Bronchial epithelial cell (primary cell): ENCODE data around the gene ZNF511. TPM values are rescaled to one million over a fixed set of nuclear protein-coding genes. Genes with fewer than 3 reads are reported as not detected.
A peak's percentile ranks its signal among the peaks of the same experiment; 100 is the strongest.

Experiments
- DNase-seq: peaks from one replicate; pipeline ENCODE4 v3.0.0-alpha.2; 2010; ENCODE audit warnings: low read depth
- FAIRE-seq: peaks from 2 replicates; lab custom pipeline; 2011; peaks lifted over from hg19 to GRCh38; lab: Jason Lieb, UNC
- H3K27me3 ChIP-seq: 2 replicates; pipeline ENCODE4 v1.5.1; 2011; ENCODE audit warnings: low read length; ENCODE audit not compliant: control insufficient read depth, insufficient read depth
- H3K36me3 ChIP-seq: 2 replicates; pipeline ENCODE4 v1.5.1; 2011; ENCODE audit warnings: low read length; ENCODE audit not compliant: control insufficient read depth, insufficient read depth
- H3K4me3 ChIP-seq: 2 replicates; pipeline ENCODE4 v1.5.1; 2011; ENCODE audit warnings: mild to moderate bottlenecking, low read depth, low read length, control low read depth
- CTCF ChIP-seq: IDR thresholded peaks from 2 replicates; pipeline ENCODE4 v1.5.1; 2011; ENCODE audit warnings: mild to moderate bottlenecking, moderate library complexity, low read length, control low read depth, inconsistent platforms; ENCODE audit not compliant: insufficient read depth, severe bottlenecking
- total RNA-seq: library from RNA; depleted of rRNA; stranded (reverse); fragments of >200 nt; gene quantifications from 2 replicates; pipeline ENCODE4 v1.2.1, GENCODE V29; 2014

ZNF511 gene
- total RNA-seq, 1 donor from 2014 or later: 23.2 TPM

GRCh38 chr10:133272301-133272963 lies 36.3 kb upstream of the ZNF511 start:
- Histone ChIP-seq H3K27me3 (no peaks in the 10 kb centered on the region), H3K4me3 (no peak overlapping the region), H3K36me3 (peaks cover 16% of the 10 kb centered on the region)
- no peak for TF ChIP-seq CTCF
- no peak for FAIRE-seq
- DNase-seq: no peak

- no peaks in the 10 kb centered on the region for H3K27me3 ChIP-seq
- FAIRE-seq: no peak
- TF ChIP-seq CTCF: no peak
- H3K4me3 ChIP-seq: no peak overlapping the region
- no peak for DNase-seq
- H3K36me3 ChIP-seq: peaks cover 16% of the 10 kb centered on the region
These were observed 35.7 kb upstream of the ZNF511 start for GRCh38 chr10:133272964-133273420.

- no peak for TF ChIP-seq CTCF
- H3K27me3 ChIP-seq: no peaks in the 10 kb centered on the region
- FAIRE-seq (no peak), DNase-seq (no peak)
- peaks cover 13% of the 10 kb centered on the region for H3K36me3 ChIP-seq
- no peak overlapping the region for H3K4me3 ChIP-seq
These were observed 35.1 kb upstream of the ZNF511 start for GRCh38 chr10:133273534-133274143.

- peaks cover 10% of the 10 kb centered on the region for H3K36me3 ChIP-seq
- H3K4me3 ChIP-seq: peak overlapping the region; percentile 37
- no peak for FAIRE-seq
- no peak for TF ChIP-seq CTCF
- peak; percentile 77 for DNase-seq
- H3K27me3 ChIP-seq: no peaks in the 10 kb centered on the region
These were observed 33.7 kb upstream of the ZNF511 start for GRCh38 chr10:133274751-133275683.

GRCh38 chr10:133275684-133276092 lies 33.0 kb upstream of the ZNF511 start:
- Histone ChIP-seq H3K36me3 (peaks cover 9% of the 10 kb centered on the region), H3K27me3 (no peaks in the 10 kb centered on the region), H3K4me3 (peak overlapping the region; percentile 37)
- TF ChIP-seq CTCF: no peak
- peak; percentile 50 for DNase-seq
- FAIRE-seq: no peak
